ENCODE data around the gene STK32C.
"Not testable (repeated sequence)": the region's sequence is repeated elsewhere in the genome, so short reads cannot be mapped to it uniquely, and the experiment has no call there.

The STK32C gene

DNA sequence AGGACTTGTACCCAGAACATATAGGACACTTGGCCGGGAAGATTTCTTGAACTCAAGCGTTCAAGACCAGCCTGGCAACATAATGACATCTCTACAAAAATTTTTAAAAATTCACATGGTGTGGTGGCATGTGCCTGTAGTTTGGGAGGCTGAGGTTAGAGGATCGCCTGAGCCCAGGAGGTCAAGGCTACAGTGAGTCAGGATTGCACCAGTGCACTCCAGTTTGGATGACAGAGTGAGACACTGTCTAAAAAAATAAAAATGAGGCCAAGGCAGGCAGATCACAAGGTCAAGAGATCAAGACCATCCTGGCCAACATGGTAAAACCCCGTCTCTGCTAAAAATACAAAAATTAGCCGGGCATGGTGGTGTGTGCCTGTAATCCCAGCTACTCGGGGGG is 9.7 kb upstream of the STK32C start:
- not testable (repeated sequence) for H3K9me3 ChIP-seq (ENCODE audit: control insufficient read depth, insufficient read depth, low read length); H3K9ac ChIP-seq (ENCODE audit: low read depth, low read length); H3K36me3 ChIP-seq (ENCODE audit: insufficient read depth, low read length)
- peaks cover 10% of the 10 kb centered on the region; the same call in 1 of the 2 replicates for H3K4me1 ChIP-seq (ENCODE audit: insufficient read depth, low read length)

DNA sequence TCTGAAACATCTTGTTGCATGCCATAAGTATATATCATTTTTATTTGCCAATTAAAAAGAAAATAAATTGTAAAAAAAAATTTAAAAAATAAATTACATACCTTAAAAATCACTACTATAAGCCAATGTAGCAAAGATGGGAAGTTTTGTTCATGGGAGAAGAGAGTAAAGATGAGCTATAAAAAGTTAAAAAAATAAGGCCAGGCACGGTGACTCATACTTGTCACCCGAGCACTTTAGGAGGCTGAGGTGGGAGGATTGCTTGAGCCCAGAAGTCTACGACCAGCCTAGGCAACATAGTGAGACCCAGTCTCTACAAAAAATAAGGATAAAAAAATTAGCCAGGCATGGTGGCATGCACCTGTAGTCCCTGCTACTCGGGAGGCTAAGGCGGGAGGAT is 8.4 kb upstream of the STK32C start:
- Histone ChIP-seq H3K36me3 (ENCODE audit: insufficient read depth, low read length) (no peaks in the 10 kb centered on the region), H3K4me1 (ENCODE audit: insufficient read depth, low read length) (peaks cover 17% of the 10 kb centered on the region; the same call in 1 of the 2 replicates), H3K9ac (ENCODE audit: low read depth, low read length) (no peak overlapping the region), H3K9me3 (ENCODE audit: control insufficient read depth, insufficient read depth, low read length) (no peaks in the 10 kb centered on the region; the same call in 1 of the 2 replicates)

DNA sequence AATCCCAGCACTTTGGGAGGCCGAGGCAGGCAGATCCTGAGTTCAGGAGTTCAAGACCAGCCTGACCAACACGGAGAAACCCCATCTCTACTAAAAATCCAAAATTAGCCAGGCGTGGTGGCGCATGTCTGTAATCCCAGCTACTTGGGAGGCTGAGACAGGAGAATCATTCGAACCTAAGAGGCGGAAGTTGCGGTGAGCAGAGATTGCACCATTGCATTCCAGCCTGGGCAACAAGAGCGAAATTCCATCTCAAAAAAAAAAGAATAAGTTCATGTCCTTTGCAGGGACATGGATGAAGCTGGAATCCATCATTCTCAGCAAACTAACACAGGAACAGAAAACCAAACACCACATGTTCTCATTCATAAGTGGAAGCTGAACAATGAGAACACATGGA is 7.1 kb upstream of the STK32C start:
- not testable (repeated sequence) for H3K36me3 ChIP-seq (ENCODE audit: insufficient read depth, low read length); H3K9me3 ChIP-seq (ENCODE audit: control insufficient read depth, insufficient read depth, low read length); H3K9ac ChIP-seq (ENCODE audit: low read depth, low read length)
- H3K4me1 ChIP-seq (ENCODE audit: insufficient read depth, low read length) = peaks cover 11% of the 10 kb centered on the region; the same call in 1 of the 2 replicates

DNA sequence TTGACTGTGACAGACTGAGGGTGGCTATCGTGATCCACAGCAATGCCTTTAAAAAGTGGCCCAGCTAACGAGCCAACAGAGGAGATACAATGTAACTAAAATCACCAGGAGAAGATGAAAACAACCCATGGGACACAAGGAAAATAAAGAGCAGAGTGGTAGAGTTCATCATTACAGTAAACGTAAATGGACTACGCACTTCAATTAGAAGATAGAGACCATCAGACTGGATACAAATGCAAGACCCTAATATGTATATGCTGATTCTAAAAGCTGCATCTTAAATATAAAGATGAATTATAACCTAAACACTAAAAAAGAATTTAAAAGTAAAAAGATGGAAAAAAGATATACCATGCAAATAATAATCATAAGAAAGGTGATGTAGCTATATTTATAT is 6.6 kb upstream of the STK32C start:
- Histone ChIP-seq H3K36me3 (ENCODE audit: insufficient read depth, low read length) (no peaks in the 10 kb centered on the region), H3K4me1 (ENCODE audit: insufficient read depth, low read length) (peaks cover 10% of the 10 kb centered on the region; the same call in 1 of the 2 replicates), H3K9me3 (ENCODE audit: control insufficient read depth, insufficient read depth, low read length) (no peaks in the 10 kb centered on the region; the same call in 1 of the 2 replicates), H3K9ac (ENCODE audit: low read depth, low read length) (no peak overlapping the region)

DNA sequence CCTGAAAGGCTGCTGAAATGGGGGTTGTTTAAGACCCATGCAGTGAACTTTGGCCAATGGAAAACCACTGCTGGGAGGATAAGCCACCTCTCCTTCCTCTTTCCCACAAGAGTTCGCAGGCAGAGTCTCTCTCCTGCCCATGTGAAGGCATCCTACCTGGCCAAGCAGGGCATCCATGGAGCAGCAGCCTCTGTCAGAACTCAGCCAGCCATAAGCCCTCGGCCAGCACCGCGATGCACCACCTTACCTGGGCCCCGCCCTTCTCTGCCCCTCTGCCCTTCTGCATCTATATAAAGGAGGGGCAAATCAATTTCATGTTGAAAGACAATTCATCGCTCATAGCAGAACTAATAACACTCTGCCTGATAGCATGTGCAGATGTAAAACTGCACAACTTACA is 6.1 kb upstream of the STK32C start:
- no peaks in the 10 kb centered on the region; the same call in 1 of the 2 replicates for H3K9me3 ChIP-seq (ENCODE audit: control insufficient read depth, insufficient read depth, low read length)
- peaks cover 10% of the 10 kb centered on the region; the same call in 1 of the 2 replicates for H3K4me1 ChIP-seq (ENCODE audit: insufficient read depth, low read length)
- no peak overlapping the region for H3K9ac ChIP-seq (ENCODE audit: low read depth, low read length)
- H3K36me3 ChIP-seq (ENCODE audit: insufficient read depth, low read length) = no peaks in the 10 kb centered on the region

- Histone ChIP-seq H3K4me1 (ENCODE audit: insufficient read depth, low read length) (peaks cover 10% of the 10 kb centered on the region; the same call in 1 of the 2 replicates), H3K9me3 (ENCODE audit: control insufficient read depth, insufficient read depth, low read length) (no peaks in the 10 kb centered on the region; the same call in 1 of the 2 replicates), H3K36me3 (ENCODE audit: insufficient read depth, low read length) (no peaks in the 10 kb centered on the region), H3K9ac (ENCODE audit: low read depth, low read length) (no peak overlapping the region)
Measured at GRCh38 chr10:132313305-132313704, 5.6 kb upstream of the STK32C start.

DNA sequence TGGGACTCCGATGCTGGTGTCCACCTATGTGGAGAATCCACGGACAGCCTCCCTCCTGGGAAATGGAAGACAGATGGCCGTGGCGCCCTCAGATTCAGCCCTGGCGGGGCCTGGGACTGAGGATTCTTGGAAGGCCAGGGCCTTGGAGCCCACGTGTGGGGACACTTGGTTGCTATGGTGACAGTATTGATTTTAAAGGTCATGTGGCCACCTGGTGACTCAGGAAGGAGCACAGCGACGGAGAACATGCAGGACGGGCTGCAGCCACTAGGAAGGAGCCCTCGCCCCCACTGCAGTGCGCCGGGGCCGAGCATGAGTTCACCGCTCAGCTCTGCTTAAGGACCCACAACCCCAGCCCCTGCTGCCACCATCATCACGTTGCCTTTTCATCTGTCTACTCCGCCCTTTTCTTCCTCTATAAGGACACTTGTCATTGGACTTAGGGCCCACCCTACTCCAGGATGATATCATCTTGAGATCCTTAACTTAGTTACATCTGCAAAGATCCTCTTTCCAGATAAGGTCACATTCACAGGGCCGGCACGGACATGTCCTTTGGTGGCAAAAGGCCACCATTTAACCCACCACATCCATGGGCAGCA is 3.7 kb upstream of the STK32C start:
- Histone ChIP-seq H3K36me3 (ENCODE audit: insufficient read depth, low read length) (no peaks in the 10 kb centered on the region), H3K9ac (ENCODE audit: low read depth, low read length) (no peak overlapping the region), H3K9me3 (ENCODE audit: control insufficient read depth, insufficient read depth, low read length) (no peaks in the 10 kb centered on the region; the same call in 1 of the 2 replicates), H3K4me1 (ENCODE audit: insufficient read depth, low read length) (peaks cover 10% of the 10 kb centered on the region; the same call in 1 of the 2 replicates)

GRCh38 chr10:132310701-132311337 is 3.1 kb upstream of the STK32C start:
- H3K36me3 ChIP-seq (ENCODE audit: insufficient read depth, low read length) = no peaks in the 10 kb centered on the region
- H3K9ac ChIP-seq (ENCODE audit: low read depth, low read length) = no peak overlapping the region
- H3K9me3 ChIP-seq (ENCODE audit: control insufficient read depth, insufficient read depth, low read length) = peaks cover 3% of the 10 kb centered on the region; the same call in 1 of the 2 replicates
- peaks cover 10% of the 10 kb centered on the region; the same call in 1 of the 2 replicates for H3K4me1 ChIP-seq (ENCODE audit: insufficient read depth, low read length)

- Histone ChIP-seq H3K4me1 (ENCODE audit: insufficient read depth, low read length) (peaks cover 10% of the 10 kb centered on the region; the same call in 1 of the 2 replicates), H3K9me3 (ENCODE audit: control insufficient read depth, insufficient read depth, low read length) (peaks cover 4% of the 10 kb centered on the region; the same call in 1 of the 2 replicates), H3K36me3 (ENCODE audit: insufficient read depth, low read length) (no peaks in the 10 kb centered on the region), H3K9ac (ENCODE audit: low read depth, low read length) (no peak overlapping the region)
Measured at GRCh38 chr10:132309879-132310591, 2.3 kb upstream of the STK32C start.

GRCh38 chr10:132309471-132309865 is 1.7 kb upstream of the STK32C start:
- no peak overlapping the region; the same call in 1 of the 2 replicates for H3K9ac ChIP-seq (ENCODE audit: low read depth, low read length)
- H3K36me3 ChIP-seq (ENCODE audit: insufficient read depth, low read length) = no peaks in the 10 kb centered on the region
- peaks cover 4% of the 10 kb centered on the region; the same call in 1 of the 2 replicates for H3K9me3 ChIP-seq (ENCODE audit: control insufficient read depth, insufficient read depth, low read length)
- H3K4me1 ChIP-seq (ENCODE audit: insufficient read depth, low read length) = peaks cover 10% of the 10 kb centered on the region; the same call in 1 of the 2 replicates

DNA sequence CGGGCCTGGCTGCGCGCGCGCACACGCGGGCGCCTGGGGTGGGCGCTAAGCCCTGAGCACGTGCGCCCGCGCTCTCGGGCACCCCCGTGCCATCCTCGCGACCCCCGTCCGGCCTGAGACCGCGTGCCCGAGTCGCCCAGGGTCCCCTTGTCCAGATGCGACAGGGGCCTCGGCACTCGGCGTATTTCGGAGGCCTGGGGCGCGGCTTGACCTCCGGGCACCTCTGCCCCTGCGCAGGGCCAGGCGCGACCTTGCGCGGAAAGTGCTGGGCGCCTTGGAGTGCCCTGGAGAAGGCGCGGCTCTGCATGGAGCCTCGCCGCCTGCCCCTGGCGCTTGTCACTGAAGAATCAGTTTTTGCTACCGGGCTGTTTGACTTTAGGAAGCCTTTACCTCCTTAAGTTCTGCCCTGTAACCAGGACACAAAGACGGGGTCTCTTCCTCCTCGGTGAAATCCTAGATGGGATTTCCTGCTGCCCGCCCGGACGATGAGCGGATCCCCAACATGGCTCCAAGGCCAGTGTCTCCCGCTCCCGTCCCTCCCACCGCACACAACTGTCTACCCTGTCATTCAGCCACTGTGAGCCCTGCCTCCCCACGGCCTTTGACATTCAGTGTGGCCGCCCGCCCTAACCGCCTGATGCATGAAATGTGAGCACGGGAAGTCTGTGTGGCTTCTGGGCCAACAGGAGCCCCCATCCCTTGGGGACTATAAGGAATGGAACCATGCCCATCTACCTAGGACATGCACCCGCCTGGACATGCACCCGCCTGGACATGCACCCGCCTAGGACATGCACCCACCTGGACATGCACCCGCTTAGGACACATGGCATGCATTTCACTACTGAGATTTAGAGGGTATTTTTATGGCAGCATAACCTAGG is 1.1 kb upstream of the STK32C start:
- H3K9me3 ChIP-seq (ENCODE audit: control insufficient read depth, insufficient read depth, low read length) = peaks cover 4% of the 10 kb centered on the region; the same call in 1 of the 2 replicates
- peaks cover 10% of the 10 kb centered on the region; the same call in 1 of the 2 replicates for H3K4me1 ChIP-seq (ENCODE audit: insufficient read depth, low read length)
- H3K9ac ChIP-seq (ENCODE audit: low read depth, low read length) = peak overlapping the region; percentile 78
- no peaks in the 10 kb centered on the region for H3K36me3 ChIP-seq (ENCODE audit: insufficient read depth, low read length)

DNA sequence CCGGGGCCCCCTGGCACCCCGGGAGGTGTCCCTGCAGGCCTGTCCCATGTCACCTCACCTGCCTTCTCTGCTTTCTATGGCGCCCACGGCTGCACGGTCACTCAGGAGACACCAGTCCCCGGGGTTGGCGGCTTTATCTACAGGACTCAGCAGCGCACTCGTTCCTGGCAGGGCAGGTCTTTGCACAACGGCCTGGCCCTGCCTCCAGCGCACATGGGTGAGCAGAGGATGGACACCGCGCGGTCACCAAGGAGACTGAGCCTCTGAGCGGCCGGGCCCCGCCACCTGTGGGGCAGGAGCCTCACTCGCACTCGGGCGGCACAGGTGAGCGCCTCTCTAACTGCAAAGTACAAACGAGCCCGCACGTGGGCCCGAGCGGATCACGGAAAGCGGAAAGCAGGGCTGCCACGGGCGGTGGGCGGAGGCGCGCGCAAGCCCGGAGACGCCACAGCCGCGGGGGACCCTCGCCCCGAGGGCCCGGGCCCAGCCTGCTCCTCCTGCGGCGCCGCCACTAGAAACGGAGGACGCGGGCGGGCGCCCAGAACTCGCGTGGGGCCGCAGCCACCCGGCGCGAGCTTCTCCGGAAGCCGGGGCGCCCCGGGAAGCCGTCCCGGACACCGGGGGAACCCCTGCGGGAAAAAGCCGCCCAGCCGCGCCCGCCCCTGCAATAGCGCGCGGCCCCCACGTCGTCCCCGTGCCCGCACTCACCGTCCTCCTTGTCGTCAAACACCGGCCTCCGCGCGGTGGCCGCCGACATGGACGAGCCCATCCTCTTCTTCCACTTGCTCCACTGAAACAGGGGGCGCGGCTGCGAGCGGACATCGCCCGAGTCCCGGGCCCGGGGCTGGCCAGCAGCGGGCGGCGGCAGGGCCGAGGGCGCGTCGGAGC is 642 bp downstream of the STK32C start:
- no peaks in the 10 kb centered on the region for H3K36me3 ChIP-seq (ENCODE audit: insufficient read depth, low read length)
- peaks cover 10% of the 10 kb centered on the region; the same call in 1 of the 2 replicates for H3K4me1 ChIP-seq (ENCODE audit: insufficient read depth, low read length)
- peaks cover 4% of the 10 kb centered on the region; the same call in 1 of the 2 replicates for H3K9me3 ChIP-seq (ENCODE audit: control insufficient read depth, insufficient read depth, low read length)
- H3K9ac ChIP-seq (ENCODE audit: low read depth, low read length) = peak overlapping the region; percentile 50; the same call in 1 of the 2 replicates

- H3K4me1 ChIP-seq (ENCODE audit: insufficient read depth, low read length) = peaks cover 6% of the 10 kb centered on the region; the same call in 1 of the 2 replicates
Measured at GRCh38 chr10:132306343-132306685, 1.4 kb downstream of the STK32C start.

More at GRCh38 chr10:132306343-132306685, 1.4 kb downstream of the STK32C start:
- H3K9ac ChIP-seq (ENCODE audit: low read depth, low read length) = no peak overlapping the region
- peaks cover 4% of the 10 kb centered on the region; the same call in 1 of the 2 replicates for H3K9me3 ChIP-seq (ENCODE audit: control insufficient read depth, insufficient read depth, low read length)
- no peaks in the 10 kb centered on the region for H3K36me3 ChIP-seq (ENCODE audit: insufficient read depth, low read length)

Measured in ES-I3 (cell line).